GM19397 (cell line): Measurements from ENCODE around the gene ORM1.
"Not testable (repeated sequence)": the region's sequence is repeated elsewhere in the genome, so short reads cannot be mapped to it uniquely, and the experiment has no call there.

ENCODE experiments used
- ATAC-seq: cut with Tn5 transposase; IDR thresholded peaks from one replicate; pipeline ENCODE4 v1.9.1; 2021; ENCODE audit warnings: mild to moderate bottlenecking, moderate library complexity; ENCODE audit not compliant: unreplicated experiment

The ORM1 gene

DNA sequence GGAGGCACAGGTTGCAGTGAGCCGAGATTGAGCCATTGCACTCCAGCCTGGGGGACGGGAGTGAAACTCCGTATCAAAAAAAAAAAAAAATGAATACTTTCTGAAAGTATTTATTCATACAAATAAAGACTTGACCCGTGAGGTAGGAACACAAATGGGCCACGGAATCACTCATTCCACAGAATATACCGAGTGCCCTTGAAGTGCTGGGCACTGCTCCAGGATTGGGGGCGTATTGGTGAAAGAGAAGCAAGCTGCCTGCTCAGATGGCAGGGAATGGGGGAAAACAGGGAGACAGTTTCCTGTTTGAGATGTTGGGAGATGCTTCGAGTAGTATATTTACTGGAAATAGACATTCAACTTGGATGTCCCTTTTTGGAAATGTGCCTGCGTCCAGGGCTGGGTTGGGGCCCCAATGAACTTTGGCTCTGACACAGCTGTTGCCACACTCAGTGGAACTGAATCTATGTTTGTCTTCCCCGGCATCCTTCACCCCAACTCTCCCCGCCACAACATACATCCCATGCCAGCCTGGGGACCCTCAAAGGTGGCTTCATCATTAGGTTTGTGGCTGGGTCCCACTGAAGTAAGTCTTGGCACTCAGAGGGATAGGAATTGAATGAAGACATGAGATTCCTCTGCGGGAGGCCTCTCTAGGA lies 609 bp upstream of the ORM1 start:
- ATAC-seq = not testable (repeated sequence)

DNA sequence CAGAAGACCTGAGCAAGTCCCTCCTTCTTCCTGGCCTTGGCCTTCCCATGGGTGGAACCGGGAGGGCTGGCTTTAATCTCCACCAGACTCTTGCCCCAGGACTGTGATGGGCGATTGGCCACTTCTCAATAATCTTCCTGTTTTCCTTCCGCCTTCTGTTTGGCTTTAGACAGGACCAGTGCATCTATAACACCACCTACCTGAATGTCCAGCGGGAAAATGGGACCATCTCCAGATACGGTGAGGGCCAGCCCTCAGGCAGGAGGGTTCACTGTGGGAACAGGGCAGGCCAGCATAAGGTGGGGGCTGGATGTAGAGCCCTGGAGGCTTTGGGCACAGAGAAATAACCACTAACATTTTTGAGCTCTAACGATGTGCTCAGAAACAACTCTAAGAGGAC lies 951 bp downstream of the ORM1 start:
- ATAC-seq = not testable (repeated sequence)

GRCh38 chr9:114324492-114324891 lies 1.6 kb downstream of the ORM1 start:
- ATAC-seq = no peak

- not testable (repeated sequence) for ATAC-seq
Measured at GRCh38 chr9:114324965-114325364, 2.1 kb downstream of the ORM1 start.

- not testable (repeated sequence) for ATAC-seq
Measured at GRCh38 chr9:114325684-114326254, 2.9 kb downstream of the ORM1 start.

DNA sequence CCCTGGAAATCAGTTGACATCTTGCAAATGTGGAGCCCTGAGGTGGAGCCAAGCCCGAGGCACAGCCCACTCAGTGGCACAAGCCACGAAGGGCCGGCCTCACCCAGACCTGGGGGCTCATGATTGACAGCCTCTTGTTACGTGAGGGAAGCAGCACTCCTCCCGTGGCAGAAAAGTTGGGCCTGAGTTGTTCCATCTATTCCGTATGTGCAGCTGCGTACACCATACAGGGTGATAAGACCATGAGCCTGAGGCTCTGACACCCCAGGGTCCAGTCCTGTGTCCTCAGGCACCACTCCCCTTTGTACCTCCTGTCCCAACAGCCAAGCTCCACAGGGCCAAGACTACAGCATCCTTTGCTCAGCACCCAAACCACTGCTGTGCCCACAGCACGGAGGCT lies 4.9 kb downstream of the ORM1 start:
- no peak for ATAC-seq

GRCh38 chr9:114328357-114328820 lies 5.5 kb downstream of the ORM1 start:
- ATAC-seq = not testable (repeated sequence)

GRCh38 chr9:114328937-114329624 lies 6.2 kb downstream of the ORM1 start:
- not testable (repeated sequence) for ATAC-seq

DNA sequence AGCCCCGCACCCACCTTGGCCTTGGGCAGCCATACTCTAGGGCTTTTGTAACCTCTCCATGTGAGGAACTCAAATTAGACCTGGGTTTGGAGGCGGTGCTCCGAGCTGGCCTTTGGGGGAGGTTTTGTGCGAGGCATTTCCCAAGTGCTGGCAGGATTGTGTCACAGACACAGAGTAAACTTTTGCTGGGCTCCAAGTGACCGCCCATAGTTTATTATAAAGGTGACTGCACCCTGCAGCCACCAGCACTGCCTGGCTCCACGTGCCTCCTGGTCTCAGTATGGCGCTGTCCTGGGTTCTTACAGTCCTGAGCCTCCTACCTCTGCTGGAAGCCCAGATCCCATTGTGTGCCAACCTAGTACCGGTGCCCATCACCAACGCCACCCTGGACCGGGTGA lies 6.7 kb downstream of the ORM1 start, which contains the start of gene ORM2:
Gene ORM2, plus strand, starts transcription at position 245 of the 398 bp plus-strand sequence. Its CDS starts 36 bp downstream, at position 281.
- not testable (repeated sequence) for ATAC-seq

- no peak for ATAC-seq
Measured at GRCh38 chr9:114330636-114331035, 7.7 kb downstream of the ORM1 start.

- not testable (repeated sequence) for ATAC-seq
Measured at GRCh38 chr9:114331229-114332195, 8.6 kb downstream of the ORM1 start.

DNA sequence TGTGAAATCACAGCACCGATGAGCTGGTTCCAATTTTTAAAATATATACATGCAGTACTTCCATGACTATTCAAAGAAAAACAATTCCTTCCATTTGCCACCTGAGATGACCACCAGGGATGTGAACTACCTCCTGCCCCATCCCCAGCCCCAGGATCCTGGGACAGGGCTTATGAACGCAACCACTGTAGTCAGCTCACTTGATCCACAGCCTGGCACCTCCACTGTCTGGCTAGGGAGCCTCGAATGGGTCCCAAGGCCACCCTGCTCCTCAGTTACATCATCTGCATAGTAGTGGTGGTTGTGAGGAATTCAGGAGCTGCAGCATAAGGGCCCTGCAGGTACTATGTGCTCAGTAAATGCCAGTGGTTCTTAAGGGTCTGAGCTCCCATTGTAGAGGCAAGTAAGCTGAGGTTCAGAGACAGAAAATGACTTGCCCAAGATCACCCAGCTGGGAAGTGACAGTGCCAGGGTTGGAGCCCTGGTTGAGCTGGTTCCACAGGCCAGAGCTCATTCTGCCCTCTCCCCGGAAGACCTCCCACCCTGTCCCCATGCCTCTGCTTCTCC lies 9.7 kb downstream of the ORM1 start:
- ATAC-seq = not testable (repeated sequence)

DNA sequence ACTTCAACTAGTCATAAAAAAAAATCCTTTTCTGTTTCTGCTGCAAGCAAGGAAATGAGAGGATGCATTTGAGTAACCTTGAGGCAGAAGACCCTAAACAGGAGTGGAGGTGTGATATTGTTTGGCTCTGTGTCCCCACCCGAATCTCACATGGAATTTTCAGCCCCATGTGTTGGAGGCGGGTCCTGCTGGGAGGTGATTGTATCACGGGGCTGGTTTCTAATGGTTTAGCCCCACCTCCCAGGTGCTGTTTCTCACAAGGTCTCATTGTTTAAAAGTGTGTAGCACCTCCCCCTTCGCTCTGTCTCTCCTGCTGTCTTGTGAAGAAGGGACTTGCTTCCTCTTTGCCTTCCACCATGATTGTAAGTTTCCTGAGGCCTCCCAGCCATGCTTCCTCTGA lies 10.8 kb downstream of the ORM1 start:
- ATAC-seq = not testable (repeated sequence)

GRCh38 chr9:114334490-114334889 lies 11.6 kb downstream of the ORM1 start:
- no peak for ATAC-seq

DNA sequence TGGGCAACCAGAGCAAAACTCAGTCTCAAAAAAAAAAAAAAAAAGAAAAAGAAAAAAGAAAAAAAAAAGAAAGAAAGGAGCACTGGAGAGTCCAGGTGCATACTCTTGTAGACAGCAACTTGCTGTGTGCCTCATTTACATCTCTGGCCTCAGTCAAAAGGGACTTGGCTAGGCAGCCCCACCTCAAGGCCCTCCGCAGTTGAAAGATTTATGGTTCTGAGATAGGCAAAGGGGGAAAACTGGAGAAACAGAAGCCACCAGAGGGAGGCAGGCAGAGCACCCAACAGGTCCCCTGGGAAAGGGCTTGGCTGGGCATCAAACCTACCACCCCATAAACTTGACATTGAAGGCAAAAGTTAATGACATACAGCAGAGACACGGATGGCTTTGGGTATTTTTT lies 12.8 kb downstream of the ORM1 start:
- ATAC-seq = no peak

DNA sequence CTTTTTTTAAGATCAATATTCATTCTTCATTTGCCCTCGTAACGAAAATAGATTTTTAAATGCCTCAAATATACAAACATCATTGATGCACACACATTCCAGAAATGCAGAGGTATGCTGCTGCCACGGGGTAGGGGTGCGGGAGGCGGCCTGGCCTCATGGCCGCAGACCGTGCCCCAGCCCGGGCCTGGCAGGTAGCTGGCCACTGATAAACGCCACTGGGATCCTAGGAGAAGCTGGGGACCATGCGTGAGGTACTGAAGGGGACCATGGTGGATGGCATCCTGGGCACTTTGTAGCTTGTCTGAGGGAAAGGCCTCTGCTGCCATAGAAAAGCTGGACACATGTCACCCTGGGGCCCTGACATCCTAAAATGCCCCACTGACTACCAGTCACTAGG lies 13.3 kb downstream of the ORM1 start:
- ATAC-seq = no peak

GRCh38 chr9:114336699-114337395 lies 13.9 kb downstream of the ORM1 start:
- no peak for ATAC-seq

DNA sequence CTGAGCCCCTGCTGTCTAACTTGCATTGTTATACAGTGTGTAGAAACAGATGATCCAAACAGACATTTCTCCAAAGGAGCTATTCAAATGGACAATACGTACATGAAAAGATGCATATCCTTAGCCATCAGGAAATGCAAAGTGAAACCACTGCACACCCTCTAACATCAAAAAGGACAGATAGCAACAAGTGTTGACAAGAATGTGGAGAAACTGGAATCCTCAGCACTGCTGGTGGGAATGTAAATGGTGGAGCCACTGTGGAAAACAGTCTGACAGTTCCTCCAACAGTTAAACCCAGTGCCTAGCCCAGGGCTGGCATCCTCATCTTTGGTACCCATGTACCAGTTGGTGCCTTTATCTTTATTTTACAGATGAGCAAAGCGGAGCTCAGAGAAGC lies 15.3 kb downstream of the ORM1 start:
- no peak for ATAC-seq

GRCh38 chr9:114339130-114339908 lies 16.4 kb downstream of the ORM1 start:
- no peak for ATAC-seq
